GM10266 (cell line): ENCODE data around the gene ZNF511.

Source experiments
- DNase-seq: peaks from one replicate; pipeline ENCODE4 v3.0.0; 2012; ENCODE audit errors: extremely low spot score
- TF ChIP-seq, protein P1 (sequence below): IDR thresholded peaks from 2 replicates; pipeline ENCODE4 v1.5.1; 2012; ENCODE audit warnings: mild to moderate bottlenecking, low read depth; ENCODE audit not compliant: control insufficient read depth, insufficient read depth; ENCODE audit errors: missing control alignments

The ZNF511 gene

DNA sequence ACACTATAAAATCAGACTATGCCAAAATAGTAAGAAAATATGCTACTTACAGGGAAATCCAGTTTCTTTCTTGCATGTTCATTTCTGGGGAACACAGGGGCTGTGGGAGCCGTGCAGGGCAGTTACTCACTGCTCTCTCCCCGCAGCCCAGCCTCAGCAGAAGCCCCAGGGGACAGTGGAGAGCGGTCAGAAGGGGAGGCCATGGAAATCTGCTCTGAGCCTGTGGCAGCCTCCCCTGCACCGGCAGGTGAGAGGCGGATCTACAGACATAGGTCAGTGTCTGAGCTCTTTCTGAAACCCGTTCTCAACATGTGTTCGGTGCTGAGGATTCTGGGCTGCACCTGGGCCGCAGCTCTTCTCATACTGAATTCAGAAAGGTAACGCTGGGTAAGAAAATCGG, 2.9 kb downstream of the ZNF511 start:
- no peak for DNase-seq
- TF ChIP-seq, protein P1, sequence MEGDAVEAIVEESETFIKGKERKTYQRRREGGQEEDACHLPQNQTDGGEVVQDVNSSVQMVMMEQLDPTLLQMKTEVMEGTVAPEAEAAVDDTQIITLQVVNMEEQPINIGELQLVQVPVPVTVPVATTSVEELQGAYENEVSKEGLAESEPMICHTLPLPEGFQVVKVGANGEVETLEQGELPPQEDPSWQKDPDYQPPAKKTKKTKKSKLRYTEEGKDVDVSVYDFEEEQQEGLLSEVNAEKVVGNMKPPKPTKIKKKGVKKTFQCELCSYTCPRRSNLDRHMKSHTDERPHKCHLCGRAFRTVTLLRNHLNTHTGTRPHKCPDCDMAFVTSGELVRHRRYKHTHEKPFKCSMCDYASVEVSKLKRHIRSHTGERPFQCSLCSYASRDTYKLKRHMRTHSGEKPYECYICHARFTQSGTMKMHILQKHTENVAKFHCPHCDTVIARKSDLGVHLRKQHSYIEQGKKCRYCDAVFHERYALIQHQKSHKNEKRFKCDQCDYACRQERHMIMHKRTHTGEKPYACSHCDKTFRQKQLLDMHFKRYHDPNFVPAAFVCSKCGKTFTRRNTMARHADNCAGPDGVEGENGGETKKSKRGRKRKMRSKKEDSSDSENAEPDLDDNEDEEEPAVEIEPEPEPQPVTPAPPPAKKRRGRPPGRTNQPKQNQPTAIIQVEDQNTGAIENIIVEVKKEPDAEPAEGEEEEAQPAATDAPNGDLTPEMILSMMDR: no peak

DNA sequence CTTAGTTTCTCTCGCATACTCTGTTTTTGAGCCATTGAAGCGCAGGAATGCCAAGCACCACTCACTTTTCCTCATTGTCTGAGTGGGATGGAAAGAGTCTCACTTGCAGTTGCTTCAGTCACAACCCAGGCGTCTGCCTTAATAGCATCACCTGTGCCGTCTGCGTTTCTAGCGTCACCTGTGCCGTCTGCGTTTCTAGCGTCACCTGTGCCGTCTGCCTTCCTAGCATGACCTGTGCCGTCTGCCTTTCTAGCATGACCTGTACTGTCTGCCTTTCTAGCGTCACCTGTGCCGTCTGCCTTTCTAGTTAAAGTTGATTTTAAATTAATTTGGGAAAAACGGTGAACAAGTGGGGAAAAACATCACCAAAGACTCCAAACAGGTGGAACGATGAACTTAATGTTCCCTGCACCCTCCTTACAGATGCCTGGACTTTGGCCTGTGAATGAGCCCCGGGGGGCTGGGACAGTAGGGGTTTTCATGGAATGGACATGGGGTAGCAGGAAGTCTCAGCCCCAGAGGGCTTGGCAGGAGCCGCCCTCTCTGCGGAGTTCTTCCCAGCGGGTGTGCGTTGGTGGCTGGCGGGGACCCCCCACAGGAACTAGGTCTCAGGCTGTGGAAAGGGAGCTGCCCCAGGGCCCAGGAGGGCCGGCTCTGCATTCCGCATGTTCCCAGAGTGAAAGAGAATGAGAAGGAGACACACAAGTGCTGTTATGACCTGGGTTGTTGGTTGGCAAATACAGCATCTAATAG, 3.5 kb downstream of the ZNF511 start:
- TF ChIP-seq, protein P1: no peak

DNA sequence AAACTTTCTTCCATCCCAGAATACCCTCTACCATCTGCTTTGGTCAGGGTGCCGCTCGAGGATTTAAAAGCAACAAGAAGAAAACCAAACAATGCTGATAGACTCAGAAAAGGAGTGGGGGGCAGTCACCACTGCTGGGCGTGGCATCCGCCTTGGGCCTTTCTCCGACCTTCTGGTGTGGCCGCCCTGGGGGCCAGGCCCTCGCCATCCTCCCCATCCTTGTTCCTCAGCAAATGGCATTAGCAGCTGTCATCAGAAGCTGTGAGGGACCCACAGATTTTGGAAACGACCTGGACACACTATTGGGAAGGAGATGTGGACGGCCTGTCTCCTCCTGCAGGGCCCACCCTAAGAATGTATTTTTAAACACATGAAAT, 4.0 kb downstream of the ZNF511 start:
- TF ChIP-seq, protein P1: no peak
- DNase-seq: no peak

More for the DNA sequence above, 3.5 kb downstream of the ZNF511 start:
- no peak for DNase-seq

DNA sequence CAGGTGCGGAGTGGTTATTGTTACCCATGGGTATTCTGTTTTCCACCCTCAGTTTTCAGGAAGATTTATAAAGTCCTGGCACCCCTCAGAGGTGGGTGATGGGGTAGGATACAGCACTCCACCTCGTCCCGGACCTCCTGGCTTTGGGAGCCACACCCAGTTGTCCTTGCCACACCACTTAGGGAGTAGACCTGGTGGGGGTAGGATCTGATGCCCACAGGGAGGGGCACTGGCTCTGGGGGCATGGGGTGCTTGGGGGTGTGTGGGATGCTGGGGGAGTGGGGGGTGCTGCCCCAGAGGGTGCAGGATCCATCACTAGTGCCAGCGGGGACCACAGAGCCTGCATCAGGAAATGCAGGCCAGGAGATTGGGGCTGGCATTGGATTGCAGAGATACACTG, 4.5 kb downstream of the ZNF511 start:
- TF ChIP-seq, protein P1: no peak
- DNase-seq: no peak

DNA sequence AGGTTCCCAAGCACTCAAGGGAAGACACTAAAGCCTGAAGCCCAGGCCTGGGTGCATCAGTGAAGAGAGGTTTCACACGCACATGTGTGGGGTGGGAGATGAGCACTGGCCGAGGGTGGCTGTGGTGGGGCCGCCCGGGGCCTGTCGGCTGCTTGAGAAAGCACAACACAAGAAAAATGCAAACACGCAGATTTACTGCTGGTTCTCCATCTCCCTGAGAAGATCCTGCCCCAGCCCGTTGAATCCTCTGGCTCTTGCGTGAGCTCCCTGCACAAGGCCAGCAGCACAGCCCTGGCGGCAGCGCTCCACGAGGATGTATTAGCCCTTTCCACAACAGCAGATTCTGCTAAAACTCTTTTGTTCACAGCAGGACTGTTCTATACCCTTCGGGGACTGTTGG, 6.2 kb downstream of the ZNF511 start:
- DNase-seq: no peak
- TF ChIP-seq, protein P1: no peak

DNA sequence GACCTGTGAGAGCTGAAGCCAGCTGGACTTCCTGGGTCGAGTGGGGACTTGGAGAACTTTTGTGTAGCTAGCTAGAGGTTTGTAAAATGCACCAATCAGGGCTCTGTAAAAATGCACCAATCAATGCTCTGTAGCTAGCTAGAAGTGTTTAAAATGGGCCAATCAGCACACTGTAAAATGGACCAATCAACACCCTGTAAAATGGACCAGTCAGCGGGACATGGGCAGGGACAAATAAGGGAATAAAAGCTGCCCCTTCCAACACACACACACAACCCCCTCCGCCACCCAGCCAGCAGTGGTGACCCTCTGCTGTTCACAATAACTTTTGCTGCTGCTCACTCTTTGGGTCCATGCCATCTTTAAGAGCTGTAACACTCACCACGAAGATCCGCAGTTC, 7.1 kb downstream of the ZNF511 start:
- TF ChIP-seq, protein P1: no peak
- no peak for DNase-seq

DNA sequence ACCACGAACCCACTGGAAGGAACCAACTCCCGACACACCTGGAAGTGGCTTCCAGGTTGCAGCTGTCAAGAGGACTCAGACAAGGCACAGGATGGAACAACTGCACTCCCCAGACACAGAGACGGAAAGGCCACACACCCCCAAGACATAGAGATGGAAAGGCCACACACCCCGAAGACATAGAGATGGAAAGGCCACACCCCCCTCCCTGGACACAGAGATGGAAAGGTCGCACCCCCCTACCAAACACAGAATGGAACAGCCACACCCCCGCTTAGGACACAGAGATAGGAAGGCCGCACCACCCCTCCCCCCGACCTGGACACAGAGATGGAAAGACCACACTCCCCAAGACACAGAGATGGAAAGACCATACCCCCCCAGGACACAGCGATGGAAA, 7.6 kb downstream of the ZNF511 start:
- TF ChIP-seq, protein P1: no peak
- DNase-seq: no peak
